ENCODE measurements around the gene LRRC56. TPM values are rescaled to one million over a fixed set of nuclear protein-coding genes. Genes with fewer than 3 reads are reported as not detected.
A peak's percentile ranks its signal among the peaks of the same experiment; 100 is the strongest.

The LRRC56 gene
- total RNA-seq, 1 experiment from 2014 or later: 2.1 TPM

DNA sequence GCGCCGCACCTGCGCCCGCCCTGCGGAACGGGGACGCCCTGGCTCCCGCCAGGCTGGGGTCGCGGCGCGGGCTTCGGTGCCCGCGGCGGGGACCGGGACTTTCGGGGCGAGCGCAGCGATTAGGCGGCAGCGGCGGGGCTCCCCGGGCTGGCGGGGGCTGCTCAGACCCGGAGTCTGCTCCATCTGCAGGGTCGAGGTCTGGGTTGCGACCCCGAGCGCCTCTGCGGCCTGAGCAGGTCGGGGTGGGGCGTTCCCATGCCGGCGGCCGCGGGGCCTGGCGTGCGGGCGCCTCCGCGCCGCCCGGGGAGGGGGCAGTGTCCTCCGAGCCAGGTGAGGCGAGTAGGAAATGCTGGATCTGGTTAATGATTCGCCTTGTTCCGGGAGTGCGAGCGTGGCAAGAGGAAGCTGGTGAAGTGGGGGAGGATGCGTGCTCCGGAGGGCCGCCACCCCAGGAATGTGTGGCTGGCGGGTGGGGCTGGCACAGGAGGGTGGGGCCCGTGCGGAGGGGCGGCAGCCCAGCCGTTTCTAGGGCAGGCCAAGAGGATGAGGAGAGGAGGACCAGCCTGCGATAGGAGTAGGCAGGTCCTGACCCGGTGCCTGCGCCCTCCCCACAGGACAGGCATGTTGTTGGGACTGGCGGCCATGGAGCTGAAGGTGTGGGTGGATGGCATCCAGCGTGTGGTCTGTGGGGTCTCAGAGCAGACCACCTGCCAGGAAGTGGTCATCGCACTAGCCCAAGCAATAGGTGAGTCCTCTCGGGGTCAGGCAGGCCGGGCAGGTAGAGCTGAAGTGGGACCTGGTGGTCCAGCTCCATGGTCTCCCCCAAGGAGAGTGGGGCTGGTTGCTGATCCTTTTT is 24.0 kb downstream of the LRRC56 start:
- intact Hi-C loops (cut with micrococcal nuclease; ENCODE audit: unreplicated experiment): no loop called here
- Histone ChIP-seq H3K36me3 (ENCODE audit: insufficient read depth, low read length, poor library complexity, severe bottlenecking) (no peaks in the 10 kb centered on the region), H3K27ac (ENCODE audit: low read depth, low read length, poor library complexity, severe bottlenecking) (no peak overlapping the region), H3K4me3 (ENCODE audit: low read depth, low read length, poor library complexity, severe bottlenecking) (peak overlapping the region; percentile 72), H3K4me1 (ENCODE audit: insufficient read depth, low read length, poor library complexity, severe bottlenecking) (peaks cover 9% of the 10 kb centered on the region), H3K27me3 (replicated peaks; ENCODE audit: insufficient read depth, low read depth, low read length, poor library complexity) (peaks cover 12% of the 10 kb centered on the region), H3K9me3 (ENCODE audit: low read depth, low read length, poor library complexity, severe bottlenecking) (no peaks in the 10 kb centered on the region)
- BruUV-seq (replicated peaks): no TSS peak
- DNase-seq (ENCODE audit: low spot score): no peak
- ChIA-PET POLR2A (ENCODE audit: low non-redundant PET) (no interaction called here), CTCF (no interaction called here)
- no peak for TF ChIP-seq EZH2 (IDR thresholded peaks at IDR 0.05; ENCODE audit: borderline replicate concordance, low read depth, low read length, poor library complexity, severe bottlenecking)
- TF ChIP-seq, protein P1, sequence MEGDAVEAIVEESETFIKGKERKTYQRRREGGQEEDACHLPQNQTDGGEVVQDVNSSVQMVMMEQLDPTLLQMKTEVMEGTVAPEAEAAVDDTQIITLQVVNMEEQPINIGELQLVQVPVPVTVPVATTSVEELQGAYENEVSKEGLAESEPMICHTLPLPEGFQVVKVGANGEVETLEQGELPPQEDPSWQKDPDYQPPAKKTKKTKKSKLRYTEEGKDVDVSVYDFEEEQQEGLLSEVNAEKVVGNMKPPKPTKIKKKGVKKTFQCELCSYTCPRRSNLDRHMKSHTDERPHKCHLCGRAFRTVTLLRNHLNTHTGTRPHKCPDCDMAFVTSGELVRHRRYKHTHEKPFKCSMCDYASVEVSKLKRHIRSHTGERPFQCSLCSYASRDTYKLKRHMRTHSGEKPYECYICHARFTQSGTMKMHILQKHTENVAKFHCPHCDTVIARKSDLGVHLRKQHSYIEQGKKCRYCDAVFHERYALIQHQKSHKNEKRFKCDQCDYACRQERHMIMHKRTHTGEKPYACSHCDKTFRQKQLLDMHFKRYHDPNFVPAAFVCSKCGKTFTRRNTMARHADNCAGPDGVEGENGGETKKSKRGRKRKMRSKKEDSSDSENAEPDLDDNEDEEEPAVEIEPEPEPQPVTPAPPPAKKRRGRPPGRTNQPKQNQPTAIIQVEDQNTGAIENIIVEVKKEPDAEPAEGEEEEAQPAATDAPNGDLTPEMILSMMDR (conservative IDR thresholded peaks at IDR 0.05; ENCODE audit: low read depth, low read length): no peak

DNA sequence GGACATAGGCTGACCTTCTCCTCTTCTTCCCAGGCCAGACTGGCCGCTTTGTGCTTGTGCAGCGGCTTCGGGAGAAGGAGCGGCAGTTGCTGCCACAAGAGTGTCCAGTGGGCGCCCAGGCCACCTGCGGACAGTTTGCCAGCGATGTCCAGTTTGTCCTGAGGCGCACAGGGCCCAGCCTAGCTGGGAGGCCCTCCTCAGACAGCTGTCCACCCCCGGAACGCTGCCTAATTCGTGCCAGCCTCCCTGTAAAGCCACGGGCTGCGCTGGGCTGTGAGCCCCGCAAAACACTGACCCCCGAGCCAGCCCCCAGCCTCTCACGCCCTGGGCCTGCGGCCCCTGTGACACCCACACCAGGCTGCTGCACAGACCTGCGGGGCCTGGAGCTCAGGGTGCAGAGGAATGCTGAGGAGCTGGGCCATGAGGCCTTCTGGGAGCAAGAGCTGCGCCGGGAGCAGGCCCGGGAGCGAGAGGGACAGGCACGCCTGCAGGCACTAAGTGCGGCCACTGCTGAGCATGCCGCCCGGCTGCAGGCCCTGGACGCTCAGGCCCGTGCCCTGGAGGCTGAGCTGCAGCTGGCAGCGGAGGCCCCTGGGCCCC is 24.8 kb downstream of the LRRC56 start:
- H3K27me3 ChIP-seq (replicated peaks; ENCODE audit: insufficient read depth, low read depth, low read length, poor library complexity): peaks cover 4% of the 10 kb centered on the region
- H3K9me3 ChIP-seq (ENCODE audit: low read depth, low read length, poor library complexity, severe bottlenecking): no peaks in the 10 kb centered on the region
- BruUV-seq (replicated peaks): no TSS peak
- H3K27ac ChIP-seq (ENCODE audit: low read depth, low read length, poor library complexity, severe bottlenecking): no peak overlapping the region
- no peak for DNase-seq (ENCODE audit: low spot score)
- POLR2A ChIA-PET (ENCODE audit: low non-redundant PET): no interaction called here
- no peak for TF ChIP-seq EZH2 (IDR thresholded peaks at IDR 0.05; ENCODE audit: borderline replicate concordance, low read depth, low read length, poor library complexity, severe bottlenecking)
- TF ChIP-seq, protein P1 (conservative IDR thresholded peaks at IDR 0.05; ENCODE audit: low read depth, low read length): no peak
- intact Hi-C loops (cut with micrococcal nuclease; ENCODE audit: unreplicated experiment): no loop called here
- H3K36me3 ChIP-seq (ENCODE audit: insufficient read depth, low read length, poor library complexity, severe bottlenecking): no peaks in the 10 kb centered on the region
- CTCF ChIA-PET: no interaction called here
- peak overlapping the region; percentile 72 for H3K4me3 ChIP-seq (ENCODE audit: low read depth, low read length, poor library complexity, severe bottlenecking)
- H3K4me1 ChIP-seq (ENCODE audit: insufficient read depth, low read length, poor library complexity, severe bottlenecking): peaks cover 9% of the 10 kb centered on the region

DNA sequence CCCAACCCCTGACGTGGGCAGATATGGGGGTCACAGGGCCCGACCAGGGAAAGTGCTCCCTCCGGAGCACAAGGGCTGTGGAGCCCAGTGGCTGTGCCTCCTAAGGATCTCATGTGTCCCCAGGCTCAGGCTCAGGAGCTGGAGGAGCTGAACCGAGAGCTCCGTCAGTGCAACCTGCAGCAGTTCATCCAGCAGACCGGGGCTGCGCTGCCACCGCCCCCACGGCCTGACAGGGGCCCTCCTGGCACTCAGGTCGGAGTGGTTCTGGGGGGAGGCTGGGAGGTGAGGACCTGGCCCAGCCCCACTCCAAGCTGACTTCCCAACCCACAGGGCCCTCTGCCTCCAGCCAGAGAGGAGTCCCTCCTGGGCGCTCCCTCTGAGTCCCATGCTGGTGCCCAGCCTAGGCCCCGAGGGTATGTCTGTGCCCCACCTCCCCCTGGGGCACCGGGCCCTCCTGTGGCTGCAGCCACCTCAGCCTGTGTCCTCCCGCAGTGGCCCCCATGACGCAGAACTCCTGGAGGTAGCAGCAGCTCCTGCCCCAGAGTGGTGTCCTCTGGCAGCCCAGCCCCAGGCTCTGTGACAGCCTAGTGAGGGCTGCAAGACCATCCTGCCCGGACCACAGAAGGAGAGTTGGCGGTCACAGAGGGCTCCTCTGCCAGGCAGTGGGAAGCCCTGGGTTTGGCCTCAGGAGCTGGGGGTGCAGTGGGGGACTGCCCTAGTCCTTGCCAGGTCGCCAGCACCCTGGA is 25.9 kb downstream of the LRRC56 start:
- intact Hi-C loops (cut with micrococcal nuclease; ENCODE audit: unreplicated experiment): no loop called here
- Histone ChIP-seq H3K9me3 (ENCODE audit: low read depth, low read length, poor library complexity, severe bottlenecking) (no peaks in the 10 kb centered on the region), H3K27me3 (replicated peaks; ENCODE audit: insufficient read depth, low read depth, low read length, poor library complexity) (no peaks in the 10 kb centered on the region), H3K4me3 (ENCODE audit: low read depth, low read length, poor library complexity, severe bottlenecking) (no peak overlapping the region), H3K27ac (ENCODE audit: low read depth, low read length, poor library complexity, severe bottlenecking) (no peak overlapping the region), H3K4me1 (ENCODE audit: insufficient read depth, low read length, poor library complexity, severe bottlenecking) (peaks cover 9% of the 10 kb centered on the region), H3K36me3 (ENCODE audit: insufficient read depth, low read length, poor library complexity, severe bottlenecking) (no peaks in the 10 kb centered on the region)
- TF ChIP-seq, protein P1 (conservative IDR thresholded peaks at IDR 0.05; ENCODE audit: low read depth, low read length): no peak
- TF ChIP-seq EZH2 (IDR thresholded peaks at IDR 0.05; ENCODE audit: borderline replicate concordance, low read depth, low read length, poor library complexity, severe bottlenecking): no peak
- no peak for DNase-seq (ENCODE audit: low spot score)
- ChIA-PET CTCF (no interaction called here), POLR2A (ENCODE audit: low non-redundant PET) (interaction anchor here (0.5 kb wide), 1 partner anchor 28 kb away, joined by 10 read pairs; no protein-coding TSS in a partner anchor)
- no TSS peak for BruUV-seq (replicated peaks)

Measured in A673 (cell line).